ENCODE results near the gene RASSF4.

RASSF4 gene

DNA sequence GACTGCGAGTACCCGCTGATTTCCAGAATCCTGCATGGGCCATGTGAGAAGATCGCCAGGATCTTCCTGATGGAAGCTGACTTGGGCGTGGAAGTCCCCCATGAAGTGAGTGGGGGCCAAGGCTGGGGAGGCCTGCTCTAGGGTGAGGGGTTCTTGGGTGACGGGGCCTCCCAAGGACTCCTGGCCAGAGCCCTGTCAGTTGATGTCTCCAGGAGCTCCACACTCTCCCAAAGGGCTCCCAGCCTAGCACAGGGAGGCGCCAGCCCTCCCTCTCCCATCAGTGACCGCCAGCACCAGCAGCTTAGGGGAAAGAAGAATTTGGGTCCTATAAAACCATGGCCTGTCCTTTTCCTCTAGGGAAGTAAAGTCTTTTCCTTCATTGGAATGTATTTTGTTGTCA lies 31.4 kb downstream of the RASSF4 start:
- no peak for DNase-seq

- no peak for DNase-seq
Measured at GRCh38 chr10:44991571-44991970, 32.0 kb downstream of the RASSF4 start.

GRCh38 chr10:44992070-44992731 lies 32.6 kb downstream of the RASSF4 start:
- DNase-seq = no peak

GRCh38 chr10:44992732-44993225 lies 33.2 kb downstream of the RASSF4 start:
- no peak for DNase-seq

- DNase-seq = no peak
Measured at GRCh38 chr10:44993226-44993921, 33.8 kb downstream of the RASSF4 start.

DNA sequence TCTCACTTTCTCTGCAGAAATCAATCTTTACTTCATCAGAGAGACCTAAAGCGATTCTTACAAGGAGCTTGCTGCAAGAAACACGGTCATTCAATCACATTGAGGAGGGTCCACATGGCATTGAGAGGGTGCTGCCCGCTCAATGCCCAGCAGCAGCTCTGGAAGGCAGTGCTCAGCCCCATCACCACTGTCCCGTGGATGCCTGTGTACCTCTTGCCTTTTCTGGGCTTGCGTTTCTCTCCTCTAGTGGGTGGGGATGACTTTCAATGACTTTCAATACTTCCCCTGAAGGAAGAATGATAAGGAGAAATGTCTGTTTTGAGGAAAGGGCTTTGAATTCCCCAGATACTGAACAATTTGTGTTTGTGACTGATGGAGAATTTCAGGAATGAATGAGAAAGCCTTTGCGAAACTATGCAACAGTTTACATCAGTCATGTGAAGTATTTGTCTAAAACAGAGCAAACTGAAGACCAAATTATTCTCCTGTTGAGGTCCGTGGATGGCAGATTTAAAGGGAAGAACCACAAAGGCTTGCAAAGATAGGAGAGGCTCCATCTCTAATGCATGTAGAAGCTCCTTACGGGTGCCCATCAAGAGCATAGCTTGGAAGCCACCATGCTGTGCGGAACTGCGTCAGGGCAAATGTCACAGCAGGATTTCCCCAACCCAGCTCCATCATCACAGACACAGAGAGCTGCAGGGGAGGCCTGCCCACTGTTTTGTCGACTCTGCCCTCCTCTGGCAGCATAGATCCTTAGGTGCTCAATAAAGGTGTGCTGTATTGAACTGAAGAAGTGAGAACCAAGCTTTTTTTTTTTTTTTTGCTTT lies 34.5 kb downstream of the RASSF4 start:
- DNase-seq = no peak

DNA sequence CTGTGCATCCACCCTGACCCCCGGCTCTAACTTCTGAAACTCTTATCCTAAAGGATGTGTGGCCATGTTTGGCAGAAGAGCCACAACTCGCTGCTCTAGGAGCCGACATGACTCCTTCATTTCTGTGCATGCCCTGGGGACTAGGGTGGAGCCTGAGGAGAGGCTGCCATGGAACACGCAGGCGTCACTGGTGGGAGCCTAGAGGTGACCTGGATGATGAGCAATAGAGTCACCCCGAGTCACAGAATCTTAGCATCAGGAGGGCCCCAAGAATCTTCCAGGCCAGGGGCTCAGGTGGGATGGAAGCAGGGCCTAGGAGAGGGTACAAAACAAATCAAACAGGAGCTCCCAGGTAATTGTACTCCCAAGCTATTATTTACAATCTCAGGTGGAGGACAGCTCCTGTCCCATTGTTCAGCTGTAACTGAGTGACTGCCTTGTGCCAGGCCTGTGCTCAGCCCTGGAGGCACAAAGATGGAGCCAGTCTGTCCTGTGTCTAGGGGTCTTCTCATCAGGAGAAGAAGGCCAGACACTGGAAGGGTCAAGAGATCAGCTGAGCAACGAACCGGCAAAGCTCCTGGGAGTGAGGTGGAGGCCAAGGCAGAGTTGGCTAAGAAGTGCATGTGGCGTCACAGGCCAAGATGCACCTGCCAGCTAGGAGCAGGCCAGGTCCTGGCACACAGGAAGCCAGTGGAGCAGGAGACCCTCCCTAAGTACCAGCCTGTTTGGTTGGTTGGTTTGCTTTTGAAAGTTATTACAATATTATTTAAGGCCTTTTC lies 35.3 kb downstream of the RASSF4 start:
- no peak for DNase-seq

- no peak for DNase-seq
Measured at GRCh38 chr10:44995581-44995913, 35.9 kb downstream of the RASSF4 start.

- no peak for DNase-seq
Measured at GRCh38 chr10:44995914-44996669, 36.5 kb downstream of the RASSF4 start.

DNA sequence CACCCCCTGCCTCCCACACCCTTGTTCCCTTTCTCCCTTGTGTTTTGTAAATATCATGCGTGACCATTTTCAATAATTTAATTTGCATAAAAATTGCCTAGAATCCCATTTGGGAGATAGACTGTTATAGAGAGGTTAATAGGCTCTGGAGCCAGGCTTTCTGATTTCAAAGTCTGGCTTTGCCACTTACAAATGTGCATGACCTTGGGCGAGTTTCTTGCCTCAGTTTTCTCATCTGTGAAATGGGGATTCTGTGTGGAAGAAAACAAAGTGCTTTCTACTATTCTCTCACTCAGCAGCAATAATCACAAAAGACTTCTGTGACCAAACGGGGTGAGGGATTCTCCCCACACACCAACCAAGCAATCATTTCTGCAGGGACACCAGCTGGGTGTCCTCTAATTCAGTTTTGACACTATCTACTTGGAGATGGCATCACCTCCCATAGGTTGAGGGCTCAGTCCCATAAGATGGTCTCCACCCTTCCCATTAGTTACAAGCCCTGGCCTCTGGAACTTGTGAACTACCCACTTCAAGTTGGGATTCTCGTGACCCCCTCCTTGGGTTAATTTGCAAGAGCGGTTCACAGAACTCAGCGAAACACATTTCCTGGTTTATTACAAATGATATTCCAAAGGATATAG lies 37.6 kb downstream of the RASSF4 start:
- DNase-seq = no peak

DNA sequence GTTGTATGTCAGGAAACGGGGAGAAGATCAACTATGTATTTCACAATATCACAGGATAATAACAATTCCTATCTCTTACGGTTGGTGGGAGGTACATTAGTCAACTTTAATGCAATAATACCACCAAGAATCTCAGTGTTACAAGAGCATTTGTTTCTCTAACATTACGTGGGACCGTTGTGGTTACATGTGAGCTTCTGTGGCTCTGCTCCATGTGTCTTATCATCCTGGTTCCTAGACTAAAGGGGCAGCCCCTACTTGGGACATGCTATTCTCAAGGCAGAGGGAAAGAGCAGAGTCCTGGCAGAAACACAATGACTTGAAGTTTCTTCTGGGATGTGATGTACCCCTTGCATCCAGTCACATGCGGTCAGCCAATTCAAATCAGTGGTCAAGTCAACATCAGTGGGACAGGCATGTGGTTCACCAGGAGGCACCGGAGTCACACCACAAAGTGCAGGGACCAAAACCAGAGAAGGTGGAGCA lies 38.6 kb downstream of the RASSF4 start:
- DNase-seq = no peak

GRCh38 chr10:45000138-45000751 lies 40.6 kb downstream of the RASSF4 start:
- no peak for DNase-seq

DNA sequence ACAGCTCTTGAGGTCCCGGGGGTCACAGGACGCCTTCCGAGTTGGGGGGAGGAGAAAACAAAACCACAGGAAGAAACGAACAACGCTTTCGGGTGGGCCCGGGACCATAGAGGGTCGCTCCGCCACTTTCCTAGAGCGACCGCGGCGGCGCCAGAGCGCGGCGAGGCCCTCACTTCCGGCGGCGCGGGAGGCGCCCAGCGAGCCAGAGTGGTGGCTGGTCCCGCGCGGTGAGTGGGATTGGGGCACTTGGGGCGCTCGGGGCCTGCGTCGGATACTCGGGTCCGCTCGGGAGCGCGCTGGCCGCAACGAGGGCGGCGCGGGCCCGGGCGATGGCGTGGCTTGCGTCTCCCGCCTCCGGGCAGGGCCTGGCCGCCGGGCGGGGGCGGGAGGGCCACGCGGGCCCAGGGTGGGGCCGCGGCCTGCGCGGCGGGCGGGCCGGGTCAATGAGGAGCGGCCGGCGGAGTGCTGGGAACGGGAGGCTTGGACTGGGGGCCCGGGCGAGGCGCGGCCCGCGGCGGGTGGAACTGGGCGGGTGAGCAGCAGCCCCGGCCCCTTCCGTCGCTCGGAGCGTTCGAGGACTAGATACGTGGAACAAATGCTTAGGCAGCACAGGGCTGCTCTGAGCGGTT lies 41.3 kb downstream of the RASSF4 start, which contains the start of gene ZNF22:
TSS of gene ZNF22 (plus strand) at position 172 of the 629 bp plus-strand sequence. CDS start 2,446 bp downstream, outside the sequence.
- no peak for DNase-seq

GRCh38 chr10:45001381-45002148 lies 42.0 kb downstream of the RASSF4 start:
- DNase-seq = no peak

DNA sequence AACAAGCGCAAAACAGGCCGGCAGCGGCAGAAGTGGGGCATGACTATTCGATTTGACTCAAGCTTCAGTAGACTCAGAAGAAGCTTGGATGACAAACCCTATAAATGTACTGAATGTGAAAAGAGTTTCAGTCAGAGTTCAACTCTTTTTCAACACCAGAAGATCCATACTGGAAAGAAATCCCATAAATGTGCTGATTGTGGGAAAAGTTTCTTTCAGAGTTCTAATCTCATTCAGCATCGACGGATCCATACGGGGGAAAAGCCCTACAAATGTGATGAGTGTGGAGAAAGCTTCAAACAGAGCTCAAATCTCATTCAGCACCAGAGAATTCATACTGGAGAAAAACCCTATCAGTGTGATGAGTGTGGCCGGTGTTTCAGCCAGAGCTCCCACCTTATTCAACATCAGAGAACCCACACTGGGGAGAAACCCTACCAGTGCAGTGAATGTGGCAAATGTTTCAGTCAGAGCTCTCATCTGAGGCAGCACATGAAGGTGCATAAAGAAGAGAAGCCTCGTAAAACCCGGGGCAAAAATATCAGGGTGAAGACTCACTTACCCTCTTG lies 43.9 kb downstream of the RASSF4 start:
- DNase-seq = no peak

- DNase-seq = no peak
Measured at GRCh38 chr10:45004661-45005060, 45.1 kb downstream of the RASSF4 start.

- no peak for DNase-seq
Measured at GRCh38 chr10:45005284-45005683, 45.7 kb downstream of the RASSF4 start.

- DNase-seq = no peak
Measured at GRCh38 chr10:45006276-45007030, 46.9 kb downstream of the RASSF4 start.

Measured in NCI-H510A (cell line).